KG1 (cell line): ENCODE data around the gene SATB1.

Source experiments
- DNase-seq: peaks from one replicate; lab custom pipeline; 2025; lab: John Stamatoyannopoulos, UW

The SATB1 gene

DNA sequence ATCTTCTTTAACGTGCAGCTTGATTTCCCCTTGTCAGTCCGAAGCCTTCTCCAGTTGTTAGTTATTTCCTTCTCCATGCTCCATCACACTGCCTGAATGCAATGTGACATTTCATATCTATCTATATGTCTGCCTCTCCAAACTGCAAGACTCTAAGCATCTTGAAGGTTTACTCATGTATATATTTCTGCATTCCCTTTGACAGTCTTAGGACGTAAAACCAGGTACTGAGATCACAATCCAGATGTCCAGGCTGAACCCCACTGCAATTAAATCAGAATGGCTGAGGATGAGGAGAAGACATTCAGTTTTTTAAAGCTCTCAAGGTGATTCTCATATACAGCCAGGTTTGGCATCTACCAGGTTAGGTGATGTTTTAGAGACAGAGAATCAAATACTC lies 6.1 kb upstream of the SATB1 start:
- DNase-seq: no peak

DNA sequence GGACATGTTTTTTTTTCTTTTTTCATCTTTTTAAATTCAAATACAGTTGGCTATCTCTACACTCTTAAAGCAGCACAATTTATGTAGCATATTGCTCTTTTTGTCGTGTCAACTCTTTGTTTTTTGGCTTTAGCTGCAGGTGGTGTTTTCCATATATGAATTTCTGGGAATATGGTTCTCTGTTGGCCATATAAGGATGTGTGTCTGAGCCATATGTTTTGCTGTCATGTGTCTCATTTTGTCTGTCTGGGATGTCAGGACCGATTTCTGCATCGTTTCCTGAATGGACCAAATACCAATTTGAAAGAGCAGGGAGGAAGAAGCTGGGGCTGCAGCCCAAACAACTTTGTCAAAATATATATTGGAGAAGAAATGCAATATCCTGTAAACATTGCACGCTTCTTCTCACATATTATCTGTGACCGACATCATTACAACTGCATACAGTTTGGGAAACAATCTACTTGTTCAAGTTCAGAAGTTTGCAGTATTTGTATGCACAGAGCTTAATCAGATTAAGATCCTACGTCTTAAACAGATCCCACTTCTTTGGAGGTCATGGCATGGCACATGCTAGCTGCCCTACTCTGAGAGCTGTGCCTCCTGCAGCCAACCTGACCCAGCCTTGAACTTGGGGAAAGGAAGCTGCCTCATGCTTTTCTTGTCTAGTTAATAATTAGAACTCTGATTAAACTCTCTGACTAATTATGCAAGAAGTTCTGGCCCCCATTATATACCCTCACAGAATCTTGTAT lies 4.0 kb upstream of the SATB1 start:
- no peak for DNase-seq

DNA sequence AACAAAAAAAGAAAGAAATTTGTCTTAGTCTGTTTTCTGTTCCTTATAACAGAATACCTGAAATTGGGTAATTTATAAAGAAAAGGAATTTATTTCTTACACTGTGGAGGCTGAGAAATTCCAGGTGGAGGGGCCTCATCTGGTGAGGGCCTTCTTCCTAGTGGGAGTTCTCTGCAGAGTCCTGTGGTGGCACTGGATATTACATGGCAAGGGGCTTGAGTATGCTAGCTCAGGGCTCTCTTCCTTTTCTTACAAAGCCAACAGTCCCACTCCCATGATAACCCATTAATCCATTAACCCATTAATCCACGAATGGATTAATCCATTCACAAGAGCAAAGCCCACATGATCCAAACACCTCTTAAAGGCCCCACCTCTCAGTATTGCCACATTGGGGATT lies 2.9 kb upstream of the SATB1 start:
- no peak for DNase-seq

DNA sequence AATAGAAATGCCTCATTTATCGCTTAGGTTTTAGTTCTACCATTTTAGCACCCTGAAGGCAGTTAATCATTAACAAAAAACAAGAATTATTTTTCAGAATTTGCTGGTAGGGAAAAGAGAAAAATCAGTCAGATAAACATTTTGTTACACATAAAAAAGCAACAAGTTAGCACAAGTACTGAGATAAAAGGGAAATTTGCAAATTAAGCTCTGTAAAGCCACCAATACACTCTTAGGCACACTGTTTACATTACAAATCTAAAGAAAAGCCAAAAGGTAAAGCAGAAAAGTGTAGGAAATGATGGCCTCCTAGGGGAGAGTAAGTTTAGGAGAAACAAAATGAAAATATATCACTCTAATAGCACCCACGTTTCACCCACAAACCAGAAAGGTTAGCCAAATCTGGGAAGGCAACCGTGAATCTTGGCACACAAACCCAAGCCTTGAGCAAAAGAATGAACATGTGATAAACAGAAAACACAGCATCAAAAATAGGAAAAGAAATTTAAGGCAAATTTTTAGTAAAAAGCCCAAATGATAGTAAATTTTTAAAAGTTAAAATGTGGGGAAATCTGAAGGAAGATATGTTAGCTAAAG lies 1.6 kb upstream of the SATB1 start:
- no peak for DNase-seq

DNA sequence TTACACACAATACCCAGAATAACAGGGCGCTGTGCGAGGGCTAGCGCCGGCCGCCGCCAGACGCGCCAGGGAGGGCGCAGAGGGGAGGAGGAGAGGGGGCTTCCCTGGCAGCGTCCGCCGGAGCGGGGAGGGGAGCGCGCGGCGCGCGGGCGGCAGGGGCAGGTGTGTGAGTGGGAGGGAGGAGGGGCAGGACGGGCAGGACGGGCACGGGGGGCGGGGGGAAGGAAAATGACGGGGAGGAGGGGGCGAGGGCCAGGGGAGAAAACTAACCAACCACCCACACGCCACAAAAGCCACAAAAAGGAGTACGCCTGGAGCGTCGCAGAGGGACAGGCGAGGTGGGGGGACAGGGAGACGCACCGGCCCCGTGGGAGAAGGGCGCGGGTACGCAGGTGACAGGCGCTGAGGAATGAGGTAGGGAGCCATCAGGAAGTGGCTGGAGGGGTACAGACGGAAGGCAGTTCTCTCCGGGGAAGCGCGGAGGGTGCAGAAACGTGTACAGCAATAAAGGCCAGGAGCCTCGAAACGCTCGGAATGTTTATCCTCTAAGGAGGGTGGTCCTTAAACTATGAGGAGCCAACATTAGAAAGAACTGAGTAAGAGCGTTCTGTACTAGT lies 610 bp upstream of the SATB1 start:
- peak; percentile 50 for DNase-seq

DNA sequence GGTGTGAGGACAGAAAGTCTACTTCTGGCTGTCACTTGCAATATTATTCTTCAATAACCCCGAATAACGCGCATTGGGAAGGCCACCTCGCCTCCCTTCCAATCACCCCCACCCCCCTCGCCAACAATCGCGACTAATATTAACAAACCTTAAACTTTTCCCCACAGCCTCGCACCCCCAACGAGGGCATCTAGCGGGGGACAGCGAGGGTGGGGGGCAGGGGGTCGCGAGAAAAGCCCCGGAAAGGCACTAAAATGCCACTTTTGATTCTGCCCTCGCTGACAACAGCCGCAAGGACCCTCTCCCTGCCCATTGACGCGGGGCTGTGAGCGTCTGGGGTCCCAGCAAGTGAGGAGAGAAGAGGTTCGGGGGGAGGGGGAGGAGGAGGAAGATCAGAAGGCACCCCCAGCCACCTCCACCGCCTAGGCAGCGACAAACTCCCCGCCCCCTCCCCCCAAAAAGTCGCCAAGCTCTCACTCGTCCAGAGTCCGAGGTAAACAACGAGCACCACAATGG lies 868 bp downstream of the SATB1 start:
- no peak for DNase-seq

DNA sequence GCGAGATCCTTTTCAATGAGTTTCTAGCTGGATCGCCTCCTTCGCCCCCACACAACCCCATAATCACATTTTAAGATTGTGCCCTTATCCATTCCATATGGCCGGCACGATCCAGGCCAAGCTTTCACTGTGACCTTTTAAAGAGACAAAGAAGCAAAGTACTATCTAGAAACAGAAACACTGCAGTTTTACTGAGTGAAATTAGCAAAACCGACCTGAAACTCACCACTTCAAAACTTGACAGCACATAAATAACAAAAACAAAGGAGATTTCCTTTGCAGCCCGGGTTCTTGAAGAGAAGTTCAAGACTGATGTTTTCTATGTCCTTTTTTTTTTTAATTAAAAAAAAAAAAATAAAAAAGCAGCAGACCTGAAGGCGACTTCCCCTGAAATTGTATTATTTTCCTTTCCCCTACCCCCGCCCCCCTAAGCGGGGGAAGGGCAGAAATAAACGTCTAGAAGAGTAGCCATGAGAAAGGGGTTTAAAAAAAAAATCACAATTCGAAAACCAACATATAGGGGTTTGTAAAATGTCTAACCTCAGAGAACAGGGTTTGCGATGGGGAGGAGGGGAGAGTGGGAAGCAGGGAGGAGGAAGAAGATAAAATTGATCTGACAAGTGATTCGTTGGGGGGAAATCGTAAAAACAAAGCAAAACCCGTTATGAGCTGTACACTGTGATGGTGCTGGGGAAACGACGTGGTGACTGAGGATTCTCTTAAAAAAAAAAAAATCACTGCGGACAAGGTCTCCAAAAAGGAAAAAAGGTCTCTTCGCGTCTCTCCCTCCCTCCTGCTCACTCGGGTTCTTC lies 1.5 kb downstream of the SATB1 start:
- DNase-seq: peak; percentile 66

DNA sequence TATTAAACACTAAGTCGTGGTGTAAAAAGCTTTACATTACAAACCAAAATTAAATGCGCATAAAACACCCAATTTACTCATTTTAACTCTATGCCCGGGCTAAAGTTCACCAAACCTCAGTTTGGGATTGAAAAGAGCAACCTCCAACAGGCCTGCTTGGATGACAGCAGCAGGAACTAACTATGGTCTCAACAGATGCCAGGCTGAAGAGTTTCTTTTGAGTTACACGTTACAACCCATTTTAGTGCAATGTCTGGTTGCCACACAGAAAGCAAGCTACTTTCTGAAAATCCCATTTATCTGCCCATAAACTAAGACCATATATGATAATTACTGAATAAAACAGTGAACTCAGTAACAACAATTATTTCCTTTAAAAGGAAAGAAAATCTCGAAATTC lies 2.2 kb downstream of the SATB1 start:
- DNase-seq: peak; percentile 37

DNA sequence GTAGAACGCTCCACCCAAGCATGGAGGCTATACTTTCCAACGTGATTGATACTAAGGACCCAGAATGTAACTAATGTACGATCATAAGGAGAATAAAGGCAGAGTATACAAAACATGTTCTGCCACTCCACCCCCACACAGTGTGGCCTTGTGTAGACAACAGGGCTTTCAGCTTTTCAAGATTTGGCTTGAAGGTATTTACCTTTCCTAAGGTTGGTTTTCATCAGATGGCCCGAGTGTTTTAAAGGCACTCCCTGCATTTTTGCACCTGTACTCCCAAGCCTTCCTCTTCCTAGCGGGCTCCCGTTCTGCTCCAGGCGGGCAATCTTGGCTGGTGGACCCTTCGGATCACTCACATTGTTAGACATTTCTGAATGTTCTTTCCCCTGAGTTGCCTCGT lies 4.6 kb downstream of the SATB1 start:
- DNase-seq: no peak

DNA sequence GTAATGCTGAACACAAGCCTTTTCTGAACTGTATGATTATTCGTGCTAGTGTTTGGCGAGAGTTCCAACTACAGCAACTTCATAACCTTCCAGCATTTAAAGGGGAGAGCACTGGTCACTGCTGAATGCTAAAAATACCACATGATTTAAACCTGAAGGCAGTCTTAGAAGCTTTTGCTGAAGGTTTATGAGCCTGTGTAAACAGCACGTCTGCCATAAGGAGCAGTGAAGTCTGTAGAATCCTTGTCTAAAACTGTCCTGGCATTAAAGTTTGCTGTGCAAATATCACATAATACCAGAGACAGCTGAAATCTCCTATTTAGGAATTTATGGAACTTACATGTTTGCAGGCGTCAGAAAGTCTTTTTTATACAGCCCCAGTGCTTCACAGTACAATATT lies 5.9 kb downstream of the SATB1 start:
- no peak for DNase-seq

DNA sequence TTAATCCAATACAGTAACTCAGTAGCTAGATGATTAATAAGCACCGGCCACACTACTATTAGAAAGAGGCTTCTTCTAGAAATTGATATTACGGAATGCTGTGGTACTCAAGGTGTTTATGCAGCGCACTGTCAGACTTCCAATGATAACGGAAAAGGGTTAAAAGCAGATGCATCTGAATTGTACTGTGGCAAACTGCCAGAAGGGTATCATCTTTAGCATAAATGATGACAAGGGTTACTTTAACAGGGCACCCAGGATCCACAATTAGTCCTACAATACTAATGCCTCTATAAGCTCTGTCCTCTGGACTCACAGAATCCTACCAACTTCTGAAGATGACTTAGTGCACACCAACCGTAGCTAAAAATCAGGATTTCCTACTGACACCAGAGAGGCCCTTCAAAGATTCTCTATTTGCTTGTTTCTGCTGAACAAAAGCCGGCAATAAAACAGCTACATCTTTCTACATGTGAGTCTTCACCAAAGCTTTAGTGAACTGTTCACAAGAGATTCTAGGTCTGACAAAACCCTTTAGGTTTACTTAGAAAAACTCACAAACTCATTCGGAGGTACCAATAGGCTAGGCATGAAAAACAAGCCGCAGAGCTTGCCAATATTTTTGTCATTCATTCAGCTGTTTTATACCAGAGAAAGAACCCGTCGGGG lies 7.1 kb downstream of the SATB1 start:
- DNase-seq: no peak

DNA sequence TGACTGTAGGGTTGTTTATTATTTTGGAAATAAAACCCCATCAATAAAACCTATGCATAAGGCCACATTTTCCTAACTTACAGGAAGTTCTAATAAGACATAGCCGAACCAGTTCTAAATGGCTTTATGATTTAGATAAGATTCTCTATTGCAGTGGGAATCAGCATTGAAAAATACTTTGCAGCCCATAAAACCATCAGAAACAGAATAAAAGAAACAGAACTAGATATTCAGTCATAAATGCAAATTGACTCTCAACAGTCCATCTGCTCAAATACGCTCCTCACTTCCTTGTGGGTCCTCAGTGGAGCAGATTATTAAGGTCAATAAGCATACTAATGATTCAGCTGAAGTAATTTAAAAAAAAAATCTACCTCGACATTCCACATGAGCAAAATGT lies 8.8 kb downstream of the SATB1 start:
- DNase-seq: no peak

DNA sequence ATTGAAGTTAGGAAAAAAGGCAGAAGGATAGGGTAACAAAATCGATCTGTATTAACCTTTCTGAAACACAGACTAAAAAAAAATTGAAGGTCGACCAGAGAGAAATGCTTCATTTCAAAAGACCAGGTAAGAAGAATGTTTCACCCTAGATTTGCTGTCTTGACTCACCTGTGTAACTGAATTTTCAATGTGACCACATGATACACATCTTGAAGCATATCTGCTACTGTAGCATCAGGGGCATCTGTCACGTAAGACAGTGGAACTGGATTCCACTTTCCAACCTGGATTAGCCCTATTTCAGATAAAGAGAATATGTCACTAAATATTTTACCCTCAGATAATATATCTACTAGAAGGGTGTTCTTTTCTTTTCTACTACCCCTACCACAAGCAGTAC lies 9.3 kb downstream of the SATB1 start:
- DNase-seq: no peak

DNA sequence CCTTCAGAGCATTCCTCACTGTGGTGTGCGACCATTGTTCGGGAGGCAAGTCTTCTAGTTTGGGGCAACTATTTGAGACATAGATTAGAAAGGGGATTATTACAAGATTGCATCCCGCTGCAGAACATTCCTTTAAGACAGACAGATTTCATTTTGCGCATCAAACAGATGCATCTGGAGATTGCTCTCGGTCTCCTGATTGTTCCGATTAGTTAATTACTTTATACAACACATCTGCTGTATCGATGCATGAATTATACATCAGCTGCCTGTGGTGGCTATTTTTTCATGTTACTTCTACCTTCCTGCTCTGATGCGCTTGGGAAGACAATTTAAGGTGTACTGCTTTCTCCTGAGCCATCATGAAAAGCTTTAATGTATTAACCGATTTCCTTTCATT lies 10.0 kb downstream of the SATB1 start:
- no peak for DNase-seq

DNA sequence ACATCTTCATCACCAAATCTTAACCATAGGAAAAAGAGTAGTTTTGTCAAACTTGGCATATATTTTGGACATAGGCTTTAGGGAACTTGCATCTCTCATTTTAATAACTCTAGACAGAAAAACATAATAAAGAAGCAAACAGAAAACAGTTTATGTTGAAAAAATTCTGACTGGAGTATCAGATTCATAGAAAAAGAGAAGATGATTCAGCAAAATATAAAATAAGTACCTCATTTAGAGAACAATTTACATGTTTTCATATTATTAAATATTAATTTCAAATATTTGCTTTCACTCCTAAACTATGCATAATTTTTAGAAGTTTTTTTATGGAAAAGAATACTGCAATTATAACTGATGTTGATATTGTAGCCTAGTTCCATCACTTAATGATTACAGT lies 12.5 kb downstream of the SATB1 start:
- no peak for DNase-seq

DNA sequence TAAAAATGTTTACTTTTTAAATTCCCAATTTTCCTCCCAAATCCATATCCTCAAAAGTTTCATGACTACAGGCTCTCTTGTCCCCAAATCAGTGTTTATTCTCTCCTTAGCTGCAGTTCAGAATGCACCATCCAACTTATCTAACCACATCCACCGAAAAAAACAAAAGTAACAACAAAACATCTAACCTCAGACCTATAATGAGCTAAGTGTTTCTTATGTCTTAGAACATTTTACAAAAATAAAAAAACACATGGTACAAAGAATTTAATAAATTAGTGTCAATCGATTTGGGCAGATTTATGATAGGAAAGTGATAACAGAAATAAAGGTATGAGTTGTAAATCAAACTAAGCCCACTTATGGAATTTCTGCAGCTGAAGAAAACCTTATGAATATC lies 13.6 kb downstream of the SATB1 start:
- DNase-seq: no peak

DNA sequence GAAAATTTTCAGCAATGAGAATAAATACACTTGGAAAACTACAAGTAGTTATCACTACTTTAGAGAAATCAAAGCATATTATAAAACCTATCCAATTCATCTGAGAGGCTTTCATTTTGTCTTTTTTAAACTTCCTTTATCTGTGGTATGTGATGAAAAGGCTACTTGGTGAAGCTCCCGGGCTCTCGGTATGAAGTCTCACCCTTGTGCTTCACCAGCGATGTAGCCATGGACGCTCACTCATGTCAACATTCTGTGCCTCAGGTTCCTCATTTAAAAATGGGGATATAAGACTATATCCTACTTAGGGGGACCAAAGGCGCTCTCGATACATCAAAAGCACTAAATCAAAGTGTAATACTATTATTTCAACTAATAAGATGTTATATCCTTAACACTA lies 14.9 kb downstream of the SATB1 start:
- no peak for DNase-seq

DNA sequence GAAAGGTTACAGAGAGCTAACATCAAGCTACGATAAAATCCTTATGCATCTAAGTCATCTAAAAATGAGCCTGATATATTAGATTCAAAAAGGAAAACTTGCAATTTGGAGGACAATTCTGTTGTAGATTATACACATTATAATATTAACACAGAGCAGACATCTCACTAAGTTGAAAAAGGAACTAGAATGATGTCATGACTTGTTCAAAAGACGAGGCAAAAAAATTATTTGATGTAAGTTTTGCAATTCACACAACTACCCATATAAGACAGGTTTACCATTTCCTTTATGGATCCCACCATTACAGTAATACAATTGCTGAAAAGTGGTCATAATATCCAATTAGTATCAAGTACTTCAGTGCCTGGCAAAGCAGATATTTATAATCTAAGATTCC lies 15.9 kb downstream of the SATB1 start:
- no peak for DNase-seq

DNA sequence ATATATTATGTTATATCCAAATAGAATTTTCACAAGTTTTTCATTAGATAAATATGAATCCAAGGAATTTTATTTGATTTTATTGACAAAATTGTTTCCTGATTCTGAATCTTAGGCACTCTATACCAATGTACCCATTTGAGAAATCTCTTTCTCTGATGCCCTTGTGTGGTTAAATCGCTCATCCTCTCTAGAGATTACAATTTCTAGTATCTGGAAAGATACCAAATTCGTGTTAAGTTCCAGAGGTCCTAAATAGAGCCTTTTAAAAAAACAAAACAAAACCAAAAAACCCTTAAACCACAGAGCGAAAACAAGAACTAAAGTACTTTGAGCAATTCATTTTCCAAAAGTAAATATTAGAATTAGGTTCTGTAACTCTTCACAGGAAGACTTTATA lies 20.0 kb downstream of the SATB1 start:
- DNase-seq: no peak

DNA sequence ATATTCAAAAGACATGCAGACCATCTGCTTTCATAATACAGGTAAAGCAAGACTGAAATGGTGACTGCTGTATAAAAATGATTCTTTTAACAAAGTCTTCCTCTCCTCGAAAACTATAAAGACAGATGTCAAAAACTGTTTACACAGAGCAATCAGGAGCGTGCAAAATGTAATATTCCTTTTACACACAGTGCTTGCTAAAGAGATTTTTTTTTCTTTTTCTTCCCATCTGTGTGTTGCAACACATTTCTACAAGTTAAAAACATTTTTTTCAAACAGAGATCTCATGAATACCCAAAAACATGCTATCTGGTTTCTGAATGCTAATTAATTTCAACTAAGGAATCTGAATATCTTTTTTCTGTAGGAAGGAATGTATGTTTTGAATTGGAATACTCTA lies 22.1 kb downstream of the SATB1 start:
- no peak for DNase-seq

DNA sequence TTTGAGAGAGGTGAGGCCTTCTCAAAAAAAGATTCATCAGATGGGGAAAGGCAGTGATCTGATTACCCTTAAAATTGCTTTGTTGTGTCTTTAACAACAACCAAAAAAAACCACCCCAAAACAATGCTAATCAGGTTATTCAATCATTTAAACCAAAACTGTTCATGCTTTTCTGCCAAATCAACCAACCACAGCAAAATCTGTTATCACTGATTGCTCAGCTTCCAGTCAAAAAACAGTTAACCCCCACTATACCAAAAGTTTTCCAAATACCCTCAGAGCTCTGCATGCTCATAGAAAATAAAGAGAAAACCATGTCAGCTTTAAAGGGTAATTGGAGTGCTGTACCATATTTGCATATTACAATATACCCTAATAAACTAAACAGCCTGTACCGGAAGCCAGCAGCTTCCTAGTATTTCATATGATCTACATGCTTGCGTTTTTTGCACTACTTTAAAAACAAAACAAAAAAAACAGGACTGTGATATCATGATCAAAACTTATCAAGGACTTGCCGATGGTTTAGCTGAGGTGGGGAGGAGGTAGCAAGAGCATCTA lies 22.8 kb downstream of the SATB1 start:
- DNase-seq: no peak
